Aorta (tissue), 5 donors: ENCODE results near the gene RABAC1. TPM values are rescaled to one million over a fixed set of nuclear protein-coding genes. Genes with fewer than 3 reads are reported as not detected.

Source experiments
- ATAC-seq: fragments of 200-7000 bp; cut with Tn5 transposase; one replicate; pipeline ENCODE4 v1.9.1; 2022; ENCODE audit warnings: moderate library complexity; ENCODE audit not compliant: low FRiP score
- DNase-seq, 2 donors: peaks; one replicate each; pipeline ENCODE4 v3.0.0-alpha.2; 2020
- H3K27ac ChIP-seq, 2 donors: one replicate each; pipeline ENCODE4 v1.5.1; 2013; ENCODE audit warnings: low read length in 2 of 2, mild to moderate bottlenecking in 2 of 2, moderate library complexity in 2 of 2, control low read depth in 1 of 2, inconsistent platforms in 1 of 2, low read depth in 1 of 2
- H3K27me3 ChIP-seq, 2 donors: one replicate each; pipeline ENCODE4 v1.6.1; 2013; ENCODE audit warnings: control low read depth in 1 of 2, low read length in 1 of 2, mild to moderate bottlenecking in 1 of 2, moderate library complexity in 1 of 2; ENCODE audit not compliant: insufficient read depth in 2 of 2, control insufficient read depth in 1 of 2
- H3K36me3 ChIP-seq, 2 donors: one replicate each; pipeline ENCODE4 v1.6.1; 2013; ENCODE audit warnings: control low read depth in 1 of 2, low read length in 1 of 2, mild to moderate bottlenecking in 1 of 2; ENCODE audit not compliant: insufficient read depth in 2 of 2, control insufficient read depth in 1 of 2
- H3K4me1 ChIP-seq, 2 donors: one replicate each; pipeline ENCODE4 v1.6.1; 2013; ENCODE audit warnings: low read length in 2 of 2, control low read depth in 1 of 2, mild to moderate bottlenecking in 1 of 2, moderate library complexity in 1 of 2; ENCODE audit not compliant: insufficient read depth in 2 of 2, control insufficient read depth in 1 of 2
- H3K4me3 ChIP-seq, 2 donors: one replicate each; pipeline ENCODE4 v1.5.1; 2013; ENCODE audit warnings: low read length in 2 of 2, control low read depth in 1 of 2, mild to moderate bottlenecking in 1 of 2
- H3K9me3 ChIP-seq: one replicate; pipeline ENCODE4 v1.6.1; 2013; ENCODE audit warnings: mild to moderate bottlenecking, low read length; ENCODE audit not compliant: control insufficient read depth
- WGBS, 2 donors: extraction: QIAGEN DNeasy Blood & Tissue Kit; methylation state at CpG; one replicate each; pipeline ENCODE4 v1.1.7; 2013; 5-methylcytosine and 5-hydroxymethylcytosine counted together
- intact Hi-C, 2 donors: fragments of 100-400 bp; cut with DNase I; formaldehyde crosslinking; loops; one replicate each; pipeline versions ENCODE4 v1.14.2 to v1.15.0; 2022
- polyA plus RNA-seq, 2 donors: library from polyadenylated mRNA; stranded (reverse); fragments of 200-250 nt; gene quantifications; one replicate each; pipeline ENCODE4 v1.2.3, GENCODE V29; 2013
- total RNA-seq, 2 donors: library from RNA; stranded (reverse); fragmentation: NEBNext Ultra II Directional; extraction: Animal tissue kit (Norgen Biotek cat#: 25700); gene quantifications; one replicate each; pipeline ENCODE4 v1.2.1, GENCODE V29; 2021
- donor health status: healthy with polysubstance abuse.
- donor health status: Bipolar disorder and iron deficiency.
- donor health status: DM: no; HTN: no; CAD: no.
- donor health status: DM: no; HTN: no; CAD: no.
- donor health status: DM: yes; HTN: yes; CAD: no.

The RABAC1 gene
- total and polyA plus RNA-seq, 4 donors, result 175 to 376 (median 210) TPM

DNA sequence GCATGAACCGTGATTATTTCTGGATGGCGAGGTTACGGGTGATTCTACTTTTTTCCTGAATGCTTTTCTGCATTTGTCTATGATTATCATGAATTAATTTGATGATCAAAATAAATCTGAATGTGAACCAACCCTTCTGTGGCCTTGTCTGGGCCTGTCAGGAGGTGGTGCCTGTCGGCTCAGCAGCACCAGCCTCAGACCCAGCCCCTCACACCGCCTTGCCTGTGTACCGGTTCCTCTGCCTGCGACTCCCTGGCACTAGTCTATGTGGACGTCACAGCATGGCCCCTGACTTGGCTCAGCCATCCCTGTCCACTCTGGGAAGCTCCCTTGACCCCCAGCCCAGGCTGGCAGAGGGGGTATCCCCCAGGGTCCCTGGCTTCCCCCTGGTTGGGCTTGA, 15.5 kb upstream of the RABAC1 start:
- Histone ChIP-seq H3K4me3 (no peak overlapping the region), H3K27ac (no peak overlapping the region), H3K36me3 (no peaks in the 10 kb centered on the region), H3K27me3 (no peaks in the 10 kb centered on the region), H3K9me3 (no peaks in the 10 kb centered on the region), H3K4me1 (no peaks in the 10 kb centered on the region)
- DNase-seq (no peak), ATAC-seq (no peak)
- intact Hi-C loops, result no loop called here
- WGBS, 2 donors, result 68 to 82% methylated on average over 8 of the region's 8 CpGs

DNA sequence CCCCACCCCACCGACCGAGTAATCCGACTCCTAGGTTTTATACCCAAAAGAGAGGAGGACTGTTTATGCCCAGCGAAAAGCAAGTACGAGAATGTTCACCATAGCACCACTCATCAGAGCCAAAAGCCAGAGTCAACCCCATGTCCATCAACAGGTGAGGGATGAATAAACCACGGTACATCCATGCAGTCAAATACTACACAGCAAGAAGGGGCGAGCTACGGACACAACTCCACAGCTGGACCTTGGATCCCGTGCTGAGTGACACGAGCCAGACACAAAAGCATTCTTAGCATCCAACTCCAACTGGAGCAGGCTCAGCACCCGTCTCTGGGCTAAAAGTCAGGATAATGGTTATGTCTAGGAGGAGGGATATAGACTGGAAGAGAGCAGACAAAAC, 12.2 kb upstream of the RABAC1 start:
- Histone ChIP-seq H3K27ac (no peak overlapping the region), H3K4me1 (no peaks in the 10 kb centered on the region), H3K9me3 (no peaks in the 10 kb centered on the region), H3K27me3 (no peaks in the 10 kb centered on the region), H3K36me3 (no peaks in the 10 kb centered on the region), H3K4me3 (no peak overlapping the region)
- intact Hi-C loops, result no loop called here
- DNase-seq (no peak), ATAC-seq (no peak)
- 78 to 84% methylated on average over 11 of the region's 11 CpGs for WGBS, 2 donors

- H3K4me1 ChIP-seq, result no peaks in the 10 kb centered on the region
- no peaks in the 10 kb centered on the region for H3K9me3 ChIP-seq
- no peaks in the 10 kb centered on the region for H3K27me3 ChIP-seq
- WGBS, 2 donors, result 88 to 93% methylated on average over 19 of the region's 19 CpGs
- H3K27ac ChIP-seq, result no peak overlapping the region
- ATAC-seq (no peak), DNase-seq (no peak)
- intact Hi-C loops, result no loop called here
- H3K36me3 ChIP-seq, result no peaks in the 10 kb centered on the region
- H3K4me3 ChIP-seq, result no peak overlapping the region
Measured at GRCh38 chr19:41969772-41970458, 10.8 kb upstream of the RABAC1 start.

- H3K27me3 ChIP-seq, result no peaks in the 10 kb centered on the region
- H3K4me1 ChIP-seq, result no peaks in the 10 kb centered on the region
- WGBS, 2 donors, result 83 to 86% methylated on average over 28 of the region's 28 CpGs
- ATAC-seq, result no peak
- intact Hi-C loops, result no loop called here
- H3K9me3 ChIP-seq, result no peaks in the 10 kb centered on the region
- H3K27ac ChIP-seq, result no peak overlapping the region
- DNase-seq, result no peak
- no peak overlapping the region for H3K4me3 ChIP-seq
- no peaks in the 10 kb centered on the region for H3K36me3 ChIP-seq
Measured at GRCh38 chr19:41968751-41969595, 9.9 kb upstream of the RABAC1 start.

GRCh38 chr19:41967054-41967783, 8.1 kb upstream of the RABAC1 start:
- Histone ChIP-seq H3K36me3 (no peaks in the 10 kb centered on the region), H3K27me3 (no peaks in the 10 kb centered on the region), H3K27ac (no peak overlapping the region), H3K9me3 (no peaks in the 10 kb centered on the region), H3K4me3 (no peak overlapping the region), H3K4me1 (no peaks in the 10 kb centered on the region)
- ATAC-seq (no peak), DNase-seq (no peak)
- 70 to 74% methylated on average over 26 of the region's 26 CpGs for WGBS, 2 donors
- intact Hi-C loops, result no loop called here

GRCh38 chr19:41965106-41965505, 6.0 kb upstream of the RABAC1 start:
- intact Hi-C loops, result no loop called here
- H3K27me3 ChIP-seq, result no peaks in the 10 kb centered on the region
- no peaks in the 10 kb centered on the region for H3K9me3 ChIP-seq
- WGBS, 2 donors, result 68 to 74% methylated on average over 5 of the region's 5 CpGs
- H3K4me1 ChIP-seq, result no peaks in the 10 kb centered on the region
- no peak for DNase-seq
- no peak overlapping the region for H3K4me3 ChIP-seq
- H3K27ac ChIP-seq, result no peak overlapping the region
- H3K36me3 ChIP-seq, result no peaks in the 10 kb centered on the region
- no peak for ATAC-seq

GRCh38 chr19:41960973-41961372, 1.9 kb upstream of the RABAC1 start:
- H3K4me1 ChIP-seq, result no peaks in the 10 kb centered on the region
- ATAC-seq (no peak), DNase-seq (no peak)
- H3K27me3 ChIP-seq, result no peaks in the 10 kb centered on the region
- peaks cover 0 to 2% of the 10 kb centered on the region in 2 donors for H3K36me3 ChIP-seq
- 95% methylated on average over 5 of the region's 5 CpGs for WGBS, 2 donors
- H3K27ac ChIP-seq, result no peak overlapping the region
- intact Hi-C loops, result no loop called here
- H3K4me3 ChIP-seq, result no peak overlapping the region
- H3K9me3 ChIP-seq, result no peaks in the 10 kb centered on the region

GRCh38 chr19:41958367-41959055, 610 bp downstream of the RABAC1 start:
- Histone ChIP-seq H3K4me3 (peak overlapping the region; percentile 82 to 89), H3K4me1 (no peaks in the 10 kb centered on the region), H3K27me3 (no peaks in the 10 kb centered on the region), H3K9me3 (no peaks in the 10 kb centered on the region), H3K36me3 (peaks cover 0 to 3% of the 10 kb centered on the region in 2 donors), H3K27ac (peak overlapping the region; percentile 43 to 71)
- WGBS, 2 donors, result 0 to 1% methylated on average over 41 to 43 of the region's 43 CpGs
- DNase-seq (peak; percentile 92 to 96), ATAC-seq (peak; percentile 93)
- intact Hi-C loops, result loop anchor here (2.0 to 10.0 kb wide), 3 partner anchors 74 to 100 kb away; partner anchors contain the start of gene ARHGEF1 (in 2 of the 2)
